Kidney (tissue), 14 donors: ENCODE measurements around the gene ZBTB47. TPM values are rescaled to one million over a fixed set of nuclear protein-coding genes. Genes with fewer than 3 reads are reported as not detected.

ENCODE experiments used
- DNase-seq, 5 donors: peaks; one replicate each; pipeline ENCODE4 v3.0.0-alpha.2; 2013 to 2020
- FAIRE-seq: peaks from 2 replicates; lab custom pipeline; 2012; peaks lifted over from hg19 to GRCh38; lab: Jason Lieb, UNC
- H3K27ac ChIP-seq, 2 donors: one replicate each; pipeline ENCODE4 v1.7.0; 2013; ENCODE audit warnings: low read depth in 2 of 2, low read length in 2 of 2, inconsistent platforms in 1 of 2
- H3K27me3 ChIP-seq: one replicate; pipeline ENCODE4 v1.7.1; 2013; ENCODE audit warnings: low read length, inconsistent platforms; ENCODE audit not compliant: control insufficient read depth, insufficient read depth
- H3K36me3 ChIP-seq, 3 donors: one replicate each; pipeline versions ENCODE4 v1.7.0 to v1.7.1; 2013; ENCODE audit warnings: low read length in 3 of 3, control low read depth in 1 of 3, inconsistent platforms in 1 of 3; ENCODE audit not compliant: insufficient read depth in 3 of 3, control insufficient read depth in 2 of 3
- H3K4me1 ChIP-seq, 3 donors: one replicate each; pipeline versions ENCODE4 v1.7.0 to v1.7.1; 2013; ENCODE audit warnings: low read length in 3 of 3, inconsistent platforms in 1 of 3, low read depth in 1 of 3; ENCODE audit not compliant: control insufficient read depth in 2 of 3, insufficient read depth in 2 of 3
- H3K4me3 ChIP-seq, 3 donors: one replicate each; pipeline versions ENCODE4 v1.7.0 to v1.8.1; 2013; ENCODE audit warnings: low read length in 3 of 3, control low read depth in 1 of 3, inconsistent platforms in 1 of 3
- H3K9ac ChIP-seq, 3 donors: one replicate each; pipeline versions ENCODE4 v1.7.0 to v1.7.1; 2013; ENCODE audit warnings: low read length in 3 of 3, control low read depth in 1 of 3, inconsistent platforms in 1 of 3
- H3K9me3 ChIP-seq, 3 donors: one replicate each; pipeline versions ENCODE4 v1.7.0 to v1.7.1; 2013; ENCODE audit warnings: low read length in 3 of 3, control low read depth in 1 of 3, inconsistent platforms in 1 of 3; ENCODE audit not compliant: control insufficient read depth in 2 of 3, insufficient read depth in 1 of 3
- intact Hi-C: fragments of 100-400 bp; cut with DNase I; formaldehyde crosslinking; loops from one replicate; pipeline ENCODE4 v1.11.1; 2022
- polyA plus RNA-seq: library from polyadenylated mRNA; stranded (reverse); fragments of 350-450 nt; fragmentation: Illumina TruSeq; extraction: RNeasy Lipid Tissue Mini Kit (QIAGEN cat#74804); gene quantifications from one replicate; pipeline ENCODE4 v1.2.3, GENCODE V29; 2014; ENCODE audit warnings: low read depth, low replicate concordance; ENCODE audit not compliant: insufficient read depth
- total RNA-seq: library from RNA; stranded (reverse); fragmentation: NEBNext Ultra II Directional; extraction: Animal tissue kit (Norgen Biotek cat#: 25700); gene quantifications from one replicate; pipeline ENCODE4 v1.2.1, GENCODE V29; 2021
- TF ChIP-seq, protein P1 (sequence below): IDR thresholded peaks from 3 replicates; pipeline ENCODE4 v1.5.1; 2012; ENCODE audit warnings: mild to moderate bottlenecking, moderate library complexity, borderline replicate concordance; ENCODE audit not compliant: insufficient read depth; ENCODE audit errors: extremely low read depth
- donor health status: control.
- donor health status: control.
- donor health status: control.
- donor health status: control.
- donor health status: control.
- donor health status: DM: yes; HTN: yes; CAD: no.
- donor health status: Normal renal cell carcinoma (clear cell type).

ZBTB47 gene
- total and polyA plus RNA-seq, 2 donors from 2014 or later: 7.8 to 26.6 TPM

DNA sequence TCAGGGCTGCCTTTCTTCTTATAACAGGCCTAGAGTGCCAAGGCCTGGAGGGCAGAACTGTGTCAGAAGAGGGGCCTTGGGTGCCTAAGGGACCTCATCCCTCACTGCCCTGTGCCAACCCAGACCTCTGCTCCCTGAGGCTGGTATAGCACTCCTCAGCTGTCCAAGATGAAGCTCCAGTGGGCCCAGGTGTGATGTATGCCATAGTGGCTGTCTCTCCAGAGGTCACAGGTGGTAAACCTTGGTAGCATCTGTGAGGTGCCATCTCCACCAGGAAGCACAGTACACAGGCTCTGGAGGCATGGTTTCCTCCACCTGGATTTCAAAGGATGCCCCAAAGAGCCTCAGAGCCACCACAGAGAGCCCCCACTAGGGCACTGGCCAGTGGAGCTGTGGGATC is 19.6 kb downstream of the ZBTB47 start:
- TF ChIP-seq, protein P1, sequence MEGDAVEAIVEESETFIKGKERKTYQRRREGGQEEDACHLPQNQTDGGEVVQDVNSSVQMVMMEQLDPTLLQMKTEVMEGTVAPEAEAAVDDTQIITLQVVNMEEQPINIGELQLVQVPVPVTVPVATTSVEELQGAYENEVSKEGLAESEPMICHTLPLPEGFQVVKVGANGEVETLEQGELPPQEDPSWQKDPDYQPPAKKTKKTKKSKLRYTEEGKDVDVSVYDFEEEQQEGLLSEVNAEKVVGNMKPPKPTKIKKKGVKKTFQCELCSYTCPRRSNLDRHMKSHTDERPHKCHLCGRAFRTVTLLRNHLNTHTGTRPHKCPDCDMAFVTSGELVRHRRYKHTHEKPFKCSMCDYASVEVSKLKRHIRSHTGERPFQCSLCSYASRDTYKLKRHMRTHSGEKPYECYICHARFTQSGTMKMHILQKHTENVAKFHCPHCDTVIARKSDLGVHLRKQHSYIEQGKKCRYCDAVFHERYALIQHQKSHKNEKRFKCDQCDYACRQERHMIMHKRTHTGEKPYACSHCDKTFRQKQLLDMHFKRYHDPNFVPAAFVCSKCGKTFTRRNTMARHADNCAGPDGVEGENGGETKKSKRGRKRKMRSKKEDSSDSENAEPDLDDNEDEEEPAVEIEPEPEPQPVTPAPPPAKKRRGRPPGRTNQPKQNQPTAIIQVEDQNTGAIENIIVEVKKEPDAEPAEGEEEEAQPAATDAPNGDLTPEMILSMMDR: no peak
- no peak overlapping the region for H3K9ac ChIP-seq
- FAIRE-seq: no peak
- H3K4me1 ChIP-seq: no peaks in the 10 kb centered on the region
- no peaks in the 10 kb centered on the region for H3K36me3 ChIP-seq
- no peaks in the 10 kb centered on the region for H3K27me3 ChIP-seq
- H3K4me3 ChIP-seq: no peak overlapping the region
- H3K27ac ChIP-seq: no peak overlapping the region
- DNase-seq: peak in 1 of 5 donors; percentile 8
- intact Hi-C loops: no loop called here
- H3K9me3 ChIP-seq: peaks cover 0 to 3% (median 0%) of the 10 kb centered on the region in 3 donors

DNA sequence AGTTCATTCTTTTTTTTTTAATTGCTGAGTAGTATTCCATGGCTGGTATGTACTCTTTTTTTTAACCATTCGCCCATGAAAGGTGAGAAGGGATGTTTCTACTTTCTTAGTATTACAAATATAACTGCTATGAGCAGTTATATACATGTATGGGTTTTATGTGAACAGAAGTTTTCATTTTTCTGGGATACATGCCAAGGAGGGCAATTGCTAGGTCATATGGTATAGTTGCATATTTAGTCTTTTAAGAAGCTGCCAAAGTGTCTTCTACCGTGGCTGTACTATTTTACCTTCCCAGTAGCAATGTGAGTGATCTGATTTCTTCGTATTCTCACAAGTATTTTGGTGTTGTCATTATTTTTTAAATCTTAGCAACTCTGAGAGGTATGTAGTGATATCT is 20.6 kb downstream of the ZBTB47 start:
- no peak overlapping the region for H3K9ac ChIP-seq
- no peak overlapping the region for H3K27ac ChIP-seq
- intact Hi-C loops: no loop called here
- TF ChIP-seq, protein P1: no peak
- no peaks in the 10 kb centered on the region for H3K4me1 ChIP-seq
- FAIRE-seq: no peak
- H3K4me3 ChIP-seq: no peak overlapping the region
- no peaks in the 10 kb centered on the region for H3K27me3 ChIP-seq
- peaks cover 0 to 3% (median 0%) of the 10 kb centered on the region in 3 donors for H3K9me3 ChIP-seq
- DNase-seq: no peak
- no peaks in the 10 kb centered on the region for H3K36me3 ChIP-seq

GRCh38 chr3:42675909-42676308 is 22.4 kb downstream of the ZBTB47 start:
- Histone ChIP-seq H3K27ac (no peak overlapping the region), H3K4me1 (no peaks in the 10 kb centered on the region), H3K36me3 (no peaks in the 10 kb centered on the region), H3K4me3 (no peak overlapping the region), H3K27me3 (no peaks in the 10 kb centered on the region), H3K9me3 (peaks cover 0 to 3% (median 0%) of the 10 kb centered on the region in 3 donors), H3K9ac (no peak overlapping the region)
- intact Hi-C loops: no loop called here
- TF ChIP-seq, protein P1: no peak
- peak in 1 of 5 donors; percentile 7 for DNase-seq
- no peak for FAIRE-seq

- H3K4me3 ChIP-seq: no peak overlapping the region
- H3K9ac ChIP-seq: no peak overlapping the region
- no peak for FAIRE-seq
- no peaks in the 10 kb centered on the region for H3K4me1 ChIP-seq
- TF ChIP-seq, protein P1: no peak
- intact Hi-C loops: no loop called here
- H3K9me3 ChIP-seq: peaks cover 0 to 3% (median 0%) of the 10 kb centered on the region in 3 donors
- no peaks in the 10 kb centered on the region for H3K27me3 ChIP-seq
- DNase-seq: no peak
- no peaks in the 10 kb centered on the region for H3K36me3 ChIP-seq
- H3K27ac ChIP-seq: no peak overlapping the region
Measured at GRCh38 chr3:42678447-42678846, 24.9 kb downstream of the ZBTB47 start.
